Neural crest cell (in vitro differentiated cells): ENCODE results near the gene AMOTL2. TPM values are rescaled to one million over a fixed set of nuclear protein-coding genes. Genes with fewer than 3 reads are reported as not detected.

Source experiments
- DNase-seq: peaks from one replicate; pipeline ENCODE4 v3.0.0; 2021; ENCODE audit warnings: low read depth, mixed read lengths, low spot score
- H3K27ac Mint-ChIP-seq: one replicate; pipeline ENCODE4 v1.8.0; 2021; ENCODE audit warnings: mild to moderate bottlenecking, mixed read lengths; ENCODE audit not compliant: unreplicated experiment
- H3K27me3 Mint-ChIP-seq: 2 replicates; pipeline ENCODE4 v1.8.0; 2021; ENCODE audit warnings: low read depth, mild to moderate bottlenecking, mixed read lengths
- H3K36me3 Mint-ChIP-seq: 2 replicates; pipeline ENCODE4 v1.8.0; 2021; ENCODE audit warnings: low read depth, mild to moderate bottlenecking, mixed read lengths
- H3K4me1 Mint-ChIP-seq: 2 replicates; pipeline ENCODE4 v1.8.0; 2021; ENCODE audit warnings: mixed read lengths
- H3K4me3 Mint-ChIP-seq: one replicate; pipeline ENCODE4 v1.8.0; 2021; ENCODE audit warnings: mild to moderate bottlenecking, mixed read lengths
- H3K9me3 Mint-ChIP-seq: 2 replicates; pipeline ENCODE4 v1.8.0; 2021; ENCODE audit warnings: mixed read lengths
- total RNA-seq: library from RNA; stranded (reverse); gene quantifications from 2 replicates; pipeline ENCODE4 v1.2.1, GENCODE V29; 2021
- TF ChIP-seq, protein P1 (sequence below): fragments of 200-600 bp; sonication (generic); conservative IDR thresholded peaks from 2 replicates; pipeline ENCODE4 v1.5.0; 2021; ENCODE audit warnings: antibody characterized with exemption, mild to moderate bottlenecking

The AMOTL2 gene
- total RNA-seq, 1 donor from 2014 or later, result 59.5 TPM

DNA sequence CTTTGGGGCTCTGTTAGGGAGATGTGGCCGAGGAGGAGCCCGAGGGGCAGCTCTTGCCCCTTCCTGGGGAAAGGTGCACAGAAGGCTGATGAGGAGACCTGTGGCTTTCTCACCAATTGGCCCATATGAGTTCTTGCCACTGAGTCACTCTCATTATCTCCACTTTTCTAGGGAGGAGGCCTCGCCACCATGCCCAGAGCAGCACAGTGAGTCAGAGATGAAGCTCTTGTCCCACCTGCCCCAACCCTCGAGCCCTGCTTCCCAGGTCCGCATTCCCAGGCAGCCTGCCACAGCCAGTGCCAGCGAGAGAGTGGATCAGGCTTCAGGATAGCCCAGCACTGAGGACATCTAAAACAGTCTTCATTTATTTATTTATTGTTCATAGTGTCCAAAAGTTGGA, 53.5 kb downstream of the AMOTL2 start:
- H3K4me1 Mint-ChIP-seq, result peaks cover 3% of the 10 kb centered on the region
- no peak for DNase-seq

DNA sequence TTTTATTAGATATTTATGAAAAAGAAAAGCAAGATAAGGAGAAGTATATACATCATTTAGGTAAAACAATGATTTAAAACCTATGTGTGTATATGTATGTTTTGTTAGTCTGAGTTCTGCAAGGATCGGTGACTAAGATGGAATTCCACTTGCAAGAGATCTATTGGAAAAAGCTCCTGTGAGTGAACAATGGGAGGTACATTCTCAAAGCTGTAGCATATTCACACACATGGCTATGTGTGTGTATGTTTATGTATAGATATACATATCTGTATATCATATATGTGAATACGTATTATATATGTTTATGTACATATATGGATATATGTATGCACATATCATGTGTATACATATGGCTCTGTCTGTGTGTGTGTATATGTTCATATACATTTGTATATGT, 54.3 kb downstream of the AMOTL2 start:
- no peak for DNase-seq
- Mint-ChIP-seq H3K4me1 (peaks cover 11% of the 10 kb centered on the region), H3K36me3 (no peaks in the 10 kb centered on the region), H3K27me3 (peaks cover 2% of the 10 kb centered on the region), H3K9me3 (no peaks in the 10 kb centered on the region), H3K27ac (no peak overlapping the region), H3K4me3 (no peak overlapping the region)
- TF ChIP-seq, protein P1, sequence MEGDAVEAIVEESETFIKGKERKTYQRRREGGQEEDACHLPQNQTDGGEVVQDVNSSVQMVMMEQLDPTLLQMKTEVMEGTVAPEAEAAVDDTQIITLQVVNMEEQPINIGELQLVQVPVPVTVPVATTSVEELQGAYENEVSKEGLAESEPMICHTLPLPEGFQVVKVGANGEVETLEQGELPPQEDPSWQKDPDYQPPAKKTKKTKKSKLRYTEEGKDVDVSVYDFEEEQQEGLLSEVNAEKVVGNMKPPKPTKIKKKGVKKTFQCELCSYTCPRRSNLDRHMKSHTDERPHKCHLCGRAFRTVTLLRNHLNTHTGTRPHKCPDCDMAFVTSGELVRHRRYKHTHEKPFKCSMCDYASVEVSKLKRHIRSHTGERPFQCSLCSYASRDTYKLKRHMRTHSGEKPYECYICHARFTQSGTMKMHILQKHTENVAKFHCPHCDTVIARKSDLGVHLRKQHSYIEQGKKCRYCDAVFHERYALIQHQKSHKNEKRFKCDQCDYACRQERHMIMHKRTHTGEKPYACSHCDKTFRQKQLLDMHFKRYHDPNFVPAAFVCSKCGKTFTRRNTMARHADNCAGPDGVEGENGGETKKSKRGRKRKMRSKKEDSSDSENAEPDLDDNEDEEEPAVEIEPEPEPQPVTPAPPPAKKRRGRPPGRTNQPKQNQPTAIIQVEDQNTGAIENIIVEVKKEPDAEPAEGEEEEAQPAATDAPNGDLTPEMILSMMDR, result no peak

More for the DNA sequence above, 53.5 kb downstream of the AMOTL2 start:
- Mint-ChIP-seq H3K36me3 (no peaks in the 10 kb centered on the region), H3K27me3 (no peaks in the 10 kb centered on the region), H3K4me3 (no peak overlapping the region), H3K9me3 (no peaks in the 10 kb centered on the region), H3K27ac (no peak overlapping the region)
- TF ChIP-seq, protein P1, result no peak

DNA sequence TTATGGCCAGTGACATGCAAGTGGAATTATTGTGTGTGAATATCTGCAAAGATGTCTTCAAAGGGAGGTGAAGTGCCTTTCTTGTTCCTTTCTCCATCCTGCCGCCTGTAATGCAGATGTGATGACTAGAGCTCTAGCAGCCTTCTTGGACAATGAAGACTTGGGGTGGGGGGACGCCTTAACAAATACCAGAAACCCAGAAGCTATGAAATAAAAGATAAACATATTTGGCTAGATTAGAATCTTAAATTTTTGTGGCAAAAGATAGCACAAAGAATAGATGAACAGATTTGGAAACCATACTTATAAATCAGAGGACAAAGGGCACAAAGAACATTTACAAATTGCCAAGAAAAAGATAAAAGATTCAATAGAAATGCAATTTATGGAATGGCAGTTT, 56.1 kb downstream of the AMOTL2 start:
- H3K9me3 Mint-ChIP-seq, result no peaks in the 10 kb centered on the region
- peaks cover 22% of the 10 kb centered on the region for H3K4me1 Mint-ChIP-seq
- no peak for DNase-seq
- H3K27ac Mint-ChIP-seq, result no peak overlapping the region
- TF ChIP-seq, protein P1, result no peak
- no peaks in the 10 kb centered on the region for H3K36me3 Mint-ChIP-seq
- H3K27me3 Mint-ChIP-seq, result peaks cover 13% of the 10 kb centered on the region
- no peak overlapping the region for H3K4me3 Mint-ChIP-seq

DNA sequence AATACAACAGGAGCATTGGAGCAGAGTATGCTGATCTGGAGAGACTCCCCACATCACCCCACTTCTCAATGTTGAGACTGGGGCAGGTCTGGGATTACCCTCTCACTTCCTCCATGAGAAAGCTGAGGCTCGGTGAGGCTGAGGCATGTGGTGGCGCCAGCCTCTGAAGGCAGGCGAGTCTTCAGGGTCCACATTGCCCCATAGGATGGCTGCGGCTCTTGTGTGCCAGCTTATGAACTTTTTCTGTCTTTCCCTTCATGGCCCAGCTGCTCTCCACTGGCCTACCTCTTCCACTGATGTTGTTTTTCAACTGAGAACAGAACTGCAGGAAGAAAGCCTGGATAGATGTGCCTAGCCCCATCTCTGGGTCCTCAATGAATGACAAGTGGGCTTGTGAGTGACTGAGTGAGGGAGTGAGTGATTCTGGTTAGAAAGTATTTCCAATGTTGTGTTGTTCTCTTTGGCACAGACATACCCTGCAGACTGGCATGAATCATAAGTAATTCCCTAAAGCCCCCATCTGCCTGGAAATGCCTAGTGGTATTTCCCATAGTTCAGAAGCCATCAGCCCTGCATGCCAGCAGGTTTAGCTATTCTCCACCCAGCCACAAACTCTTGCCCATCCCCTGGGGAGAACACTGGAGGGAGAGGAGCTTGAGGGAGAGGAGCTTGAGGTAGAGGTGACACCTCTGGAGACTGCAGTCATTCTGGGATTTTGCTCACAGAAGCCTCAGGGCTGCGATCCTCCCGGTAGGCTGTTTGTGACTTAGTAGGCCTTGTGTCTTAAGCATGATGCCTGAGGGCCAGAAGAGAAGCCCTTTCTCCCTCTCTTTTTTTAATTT, 56.9 kb downstream of the AMOTL2 start:
- no peak for DNase-seq
- Mint-ChIP-seq H3K4me1 (peaks cover 22% of the 10 kb centered on the region), H3K27me3 (peaks cover 13% of the 10 kb centered on the region)

DNA sequence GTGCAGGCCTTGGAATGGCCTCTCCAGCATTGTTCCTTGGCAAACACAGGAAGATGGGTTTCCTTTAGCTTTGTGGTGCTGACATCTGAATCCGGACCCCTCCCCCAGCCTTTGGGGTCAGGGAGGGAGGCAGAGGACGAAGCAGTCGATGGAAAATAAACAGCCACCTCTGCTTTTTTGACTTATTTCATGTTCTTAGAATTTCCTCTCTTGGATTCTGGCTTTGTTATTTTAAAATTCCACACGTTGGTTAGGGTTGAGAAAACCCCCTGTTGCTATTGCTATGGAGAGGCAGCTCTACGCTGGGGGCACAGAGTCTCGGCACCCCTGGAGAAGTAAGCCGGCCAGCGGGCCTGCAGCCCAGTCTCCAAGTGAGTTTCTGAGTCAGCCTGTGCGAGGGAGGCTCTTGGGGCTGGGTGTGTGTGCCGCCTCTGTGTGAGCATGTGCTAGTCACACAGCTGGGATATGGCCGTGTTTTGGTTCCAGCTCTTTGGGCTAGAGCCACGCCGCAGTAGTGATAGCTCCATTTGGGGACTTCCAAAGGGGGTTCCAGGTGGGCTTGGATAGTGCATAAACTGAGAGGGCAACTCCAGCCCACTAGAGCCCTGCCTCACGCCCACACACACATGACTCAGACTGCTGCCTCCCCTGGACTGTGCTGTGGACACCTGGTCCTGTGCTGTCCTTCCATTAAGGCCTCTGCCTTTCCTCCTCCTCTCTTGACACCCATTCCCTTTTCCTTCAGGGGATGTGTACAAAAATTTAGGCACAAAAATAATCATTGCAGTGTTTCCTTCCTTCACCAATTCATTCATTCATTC, 58.8 kb downstream of the AMOTL2 start:
- no peak for DNase-seq
- Mint-ChIP-seq H3K4me1 (peaks cover 24% of the 10 kb centered on the region), H3K27ac (no peak overlapping the region)

More for the DNA sequence above, 56.9 kb downstream of the AMOTL2 start:
- H3K9me3 Mint-ChIP-seq, result no peaks in the 10 kb centered on the region
- TF ChIP-seq, protein P1, result no peak
- no peaks in the 10 kb centered on the region for H3K36me3 Mint-ChIP-seq
- no peak overlapping the region for H3K4me3 Mint-ChIP-seq
- H3K27ac Mint-ChIP-seq, result no peak overlapping the region

More for the DNA sequence above, 58.8 kb downstream of the AMOTL2 start:
- Mint-ChIP-seq H3K9me3 (no peaks in the 10 kb centered on the region), H3K4me3 (no peak overlapping the region), H3K36me3 (no peaks in the 10 kb centered on the region), H3K27me3 (peaks cover 13% of the 10 kb centered on the region)
- TF ChIP-seq, protein P1, result no peak
